Endothelial cell of umbilical vein (primary cell): Measurements from ENCODE around the gene MAGI1.

ENCODE experiments used
- CTCF ChIP-seq, 2 donors: IDR thresholded peaks; 1 replicate in 1 of 2; 2 replicates in 1 of 2; pipeline ENCODE4 v1.5.1; 2011; ENCODE audit warnings: low read length in 2 of 2, mild to moderate bottlenecking in 2 of 2, moderate library complexity in 2 of 2, control low read depth in 1 of 2, inconsistent platforms in 1 of 2, low read depth in 1 of 2; ENCODE audit not compliant: insufficient read depth in 1 of 2; ENCODE audit errors: extremely low read depth in 1 of 2
- EZH2 ChIP-seq: IDR thresholded peaks from 2 replicates; pipeline ENCODE4 v1.6.1; 2012; ENCODE audit warnings: borderline replicate concordance, low read depth, mild to moderate bottlenecking, moderate library complexity, low read length, inconsistent platforms; ENCODE audit not compliant: severe bottlenecking
- JUN ChIP-seq: IDR thresholded peaks from 2 replicates; pipeline ENCODE4 v1.6.1; 2011; ENCODE audit warnings: borderline replicate concordance, low read depth; ENCODE audit not compliant: insufficient read length, insufficient read depth
- MAX ChIP-seq: IDR thresholded peaks from 2 replicates; pipeline ENCODE4 v1.6.1; 2011; ENCODE audit not compliant: insufficient read depth, insufficient read length
- MYC ChIP-seq: IDR thresholded peaks from one replicate; pipeline ENCODE4 v1.6.1; 2011; ENCODE audit warnings: mild to moderate bottlenecking, low read depth, low read length
- POLR2A ChIP-seq: IDR thresholded peaks from 2 replicates; pipeline ENCODE4 v1.6.1; 2012; ENCODE audit warnings: low read depth, mild to moderate bottlenecking, control low read depth, low read length
- POLR2AphosphoS5 ChIP-seq: IDR thresholded peaks from 2 replicates; pipeline ENCODE4 v1.6.1; 2012; ENCODE audit warnings: low read depth, mild to moderate bottlenecking, control low read depth, low read length, moderate library complexity; ENCODE audit not compliant: insufficient read depth

- no peak for TF ChIP-seq CTCF (IDR thresholded peaks at IDR 0.05; ENCODE audit: extremely low read depth in 1 of 2, insufficient read depth in 1 of 2, low read depth in 1 of 2, low read length in 2 of 2)
- no peak for TF ChIP-seq EZH2
- no peak for TF ChIP-seq MYC
- TF ChIP-seq POLR2AphosphoS5: no peak
- TF ChIP-seq MAX: no peak
- TF ChIP-seq POLR2A: no peak
- TF ChIP-seq JUN: no peak
These were observed 177.0 kb downstream of the MAGI1 start for GRCh38 chr3:65861718-65862117.
